Ovary (tissue), 3 donors: Measurements from ENCODE around the gene MBD5.

Experiments used
- CTCF ChIP-seq, 3 donors: fragments of 450-650 bp in 2 of 3; fragments of 200-600 bp in 1 of 3; IDR thresholded peaks; one replicate each; pipeline versions ENCODE4 v1.5.1 to v1.8.0; 2016 to 2022; ENCODE audit warnings: antibody characterized with exemption in 3 of 3, mild to moderate bottlenecking in 1 of 3
- POLR2A ChIP-seq: fragments of 450-650 bp; IDR thresholded peaks from one replicate; pipeline ENCODE4 v1.6.1; 2017; ENCODE audit warnings: antibody characterized with exemption, mild to moderate bottlenecking, moderate library complexity
- donor health status: DM: no; HTN: no; CAD: no.

- TF ChIP-seq CTCF (IDR thresholded peaks at IDR 0.05) (no peak), POLR2A (no peak)
Observed at GRCh38 chr2:148209603-148210002, 188.7 kb downstream of the MBD5 start.
